GM19193 (cell line): Measurements from ENCODE around the gene ILF2.
A peak's percentile ranks its signal among the peaks of the same experiment; 100 is the strongest.

Experiments used
- POLR2A ChIP-seq: IDR thresholded peaks from 4 replicates; pipeline ENCODE4 v1.6.1; 2011; ENCODE audit not compliant: insufficient read depth, insufficient read length; ENCODE audit errors: extremely low read depth

ILF2 gene

GRCh38 chr1:153659175-153659534, 11.6 kb downstream of the ILF2 start:
- TF ChIP-seq POLR2A: no peak

DNA sequence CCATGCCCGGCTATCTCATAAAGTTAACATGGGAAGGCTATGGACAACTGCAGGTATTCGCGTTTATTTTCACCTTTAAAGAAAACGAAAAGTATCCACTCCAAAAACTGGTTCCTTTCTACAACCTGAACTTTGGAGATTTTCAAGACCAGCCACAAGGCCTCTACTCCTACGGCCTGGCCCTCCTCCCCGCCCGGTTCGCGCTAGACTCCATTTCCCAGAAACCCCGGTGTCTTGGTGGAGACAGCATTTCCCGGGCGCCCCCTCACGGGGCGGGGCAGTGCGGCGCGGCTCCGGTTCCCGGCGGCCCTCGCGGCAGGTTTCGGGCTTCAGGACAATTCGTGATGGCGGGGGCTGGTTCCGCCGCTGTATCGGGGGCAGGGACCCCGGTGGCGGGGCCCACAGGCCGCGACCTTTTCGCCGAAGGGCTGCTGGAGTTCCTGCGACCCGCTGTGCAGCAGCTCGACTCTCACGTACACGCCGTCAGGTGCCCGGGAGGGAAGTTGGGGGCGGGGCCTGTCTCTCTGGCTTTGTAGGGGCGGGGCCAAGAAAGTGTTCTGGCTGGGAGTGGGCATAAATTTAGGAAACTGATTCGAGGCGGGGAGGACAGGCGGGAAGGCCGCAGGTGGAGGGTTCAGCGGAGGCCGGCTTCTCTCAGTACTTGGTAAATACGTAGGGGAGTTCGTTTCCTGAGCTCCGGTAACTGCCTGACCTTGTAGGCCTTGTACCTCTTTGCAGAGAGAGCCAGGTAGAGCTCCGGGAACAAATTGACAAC, 12.2 kb downstream of the ILF2 start, which contains the start of gene SNAPIN:
TSS of gene SNAPIN (plus strand) at position 304 of the 775 bp plus-strand sequence. CDS start at position 345, 41 bp downstream.
- peak; percentile 90 for TF ChIP-seq POLR2A

DNA sequence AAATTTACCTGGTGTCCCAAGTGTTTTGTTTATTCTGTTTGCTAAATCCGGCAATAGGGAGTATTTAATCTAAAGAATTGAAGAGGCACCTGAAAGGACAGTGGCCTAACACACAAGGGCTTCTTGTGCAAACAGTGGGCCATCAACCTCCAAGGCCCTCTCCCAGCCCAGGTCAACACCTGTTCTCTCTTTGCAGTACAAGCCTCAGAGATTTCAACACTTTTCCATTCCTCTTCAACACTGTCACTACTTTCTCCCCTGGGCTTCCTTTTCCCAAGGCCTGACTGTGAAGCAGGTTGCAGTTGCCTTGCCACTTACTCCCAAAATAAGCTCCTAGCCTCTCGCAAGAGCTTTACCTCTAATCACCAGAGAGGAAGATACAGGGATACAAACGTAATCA, 15.5 kb downstream of the ILF2 start:
- no peak for TF ChIP-seq POLR2A

DNA sequence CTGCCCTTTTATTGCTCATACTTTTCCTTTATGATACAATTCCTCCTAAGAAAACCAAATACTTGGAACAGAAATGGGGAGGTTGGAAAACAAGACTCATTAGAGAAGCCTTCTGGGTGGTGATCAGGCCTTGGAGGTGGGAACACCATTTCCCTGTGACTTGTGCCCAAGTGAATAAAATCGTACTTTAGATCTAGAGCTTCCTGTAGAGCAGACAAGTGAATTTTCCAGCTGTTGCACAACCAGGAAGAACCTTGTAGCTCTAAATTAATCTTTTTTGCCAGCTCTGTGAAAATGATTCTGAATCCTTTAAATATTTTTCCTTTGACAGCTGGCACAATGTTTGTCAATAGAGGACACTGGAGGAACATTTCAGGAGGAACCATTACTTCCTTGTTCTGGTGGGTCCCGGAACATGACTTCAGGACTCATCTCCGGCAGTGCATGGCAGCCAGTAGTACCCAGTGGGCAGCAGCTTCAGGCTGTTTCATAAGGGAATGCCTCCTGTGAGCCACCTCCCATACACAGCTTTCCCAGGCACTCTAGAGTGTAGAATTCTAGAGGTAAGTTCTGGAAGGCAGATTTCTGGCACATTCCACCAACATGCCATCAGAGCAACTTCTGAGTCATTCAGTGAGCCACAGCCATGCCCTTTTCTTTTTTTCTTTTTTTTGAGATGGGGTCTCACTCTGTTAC, 17.8 kb downstream of the ILF2 start:
- no peak for TF ChIP-seq POLR2A

- TF ChIP-seq POLR2A: no peak
Measured at GRCh38 chr1:153651771-153652170, 19.0 kb downstream of the ILF2 start.

DNA sequence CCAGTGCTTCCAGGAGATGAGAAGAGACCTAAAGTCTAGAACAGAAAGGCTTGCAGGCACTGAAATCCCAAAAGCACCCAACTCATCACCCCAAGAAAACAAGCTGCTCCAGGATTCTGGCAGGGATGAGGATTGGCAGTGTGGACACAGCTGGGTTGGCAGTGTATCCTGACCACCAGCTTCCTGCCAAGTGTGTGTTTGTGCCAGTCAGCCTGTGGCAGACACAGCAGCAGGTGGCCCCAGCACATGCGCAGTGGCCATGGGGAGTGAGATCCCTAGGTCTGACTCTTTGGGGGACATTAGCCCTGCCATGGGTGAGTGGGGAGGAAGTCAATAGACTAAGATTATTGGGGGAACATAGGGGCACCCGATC, 20.9 kb downstream of the ILF2 start:
- TF ChIP-seq POLR2A: peak; percentile 20

GRCh38 chr1:153649137-153649862, 21.5 kb downstream of the ILF2 start:
- TF ChIP-seq POLR2A: no peak

DNA sequence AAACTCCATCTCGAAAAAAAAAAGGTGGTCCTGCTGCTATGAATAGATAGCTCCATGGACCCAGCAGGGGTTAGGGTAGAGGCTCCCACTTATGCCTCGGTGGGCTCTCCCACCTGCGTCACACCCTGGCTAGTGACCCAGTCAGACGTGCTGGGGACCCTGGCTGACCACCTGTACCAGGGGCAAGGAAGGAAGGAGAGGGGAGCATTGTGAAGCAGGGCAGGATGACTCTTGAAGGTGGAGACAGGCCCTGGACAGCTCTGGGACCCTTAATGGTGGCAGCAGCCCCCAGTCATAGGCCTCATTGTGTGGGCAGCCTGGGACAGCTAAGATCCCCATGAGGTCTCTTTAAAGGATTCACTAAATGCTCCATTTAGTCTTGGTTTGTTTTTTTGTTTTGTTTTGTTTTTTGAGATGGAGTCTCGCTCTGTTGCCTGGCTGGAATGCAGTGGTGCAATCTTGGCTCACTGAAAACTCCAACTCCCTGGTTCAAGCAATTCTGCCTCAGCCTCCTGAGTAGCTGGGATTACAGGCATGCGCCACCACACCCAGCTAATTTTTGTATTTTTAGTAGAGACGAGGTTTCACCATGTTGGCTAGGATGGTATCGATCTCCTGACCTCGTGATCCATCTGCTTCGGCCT, 22.7 kb downstream of the ILF2 start:
- no peak for TF ChIP-seq POLR2A

- TF ChIP-seq POLR2A: no peak
Measured at GRCh38 chr1:153647346-153647714, 23.5 kb downstream of the ILF2 start.

GRCh38 chr1:153646672-153647345, 24.0 kb downstream of the ILF2 start:
- no peak for TF ChIP-seq POLR2A

DNA sequence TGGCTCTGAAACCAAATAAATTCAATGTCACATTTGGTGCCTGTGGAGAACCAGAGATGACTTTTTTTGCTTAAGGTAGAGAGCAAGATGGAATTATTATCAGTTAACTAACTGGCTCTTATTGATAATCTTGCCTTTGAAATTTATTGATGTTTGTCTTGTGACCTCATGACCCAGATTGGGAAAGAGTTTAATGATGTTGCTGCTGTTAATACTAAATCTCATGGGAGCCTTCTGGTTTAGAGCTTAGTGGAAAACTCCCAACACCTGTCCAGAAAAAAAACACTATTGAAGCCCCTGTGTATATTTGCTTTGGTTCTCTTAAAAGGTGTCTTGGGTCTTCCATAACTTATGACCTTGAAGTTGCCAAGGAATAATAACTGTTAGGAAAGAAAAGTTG, 27.0 kb downstream of the ILF2 start:
- TF ChIP-seq POLR2A: no peak

- no peak for TF ChIP-seq POLR2A
Measured at GRCh38 chr1:153643100-153643499, 27.7 kb downstream of the ILF2 start.

DNA sequence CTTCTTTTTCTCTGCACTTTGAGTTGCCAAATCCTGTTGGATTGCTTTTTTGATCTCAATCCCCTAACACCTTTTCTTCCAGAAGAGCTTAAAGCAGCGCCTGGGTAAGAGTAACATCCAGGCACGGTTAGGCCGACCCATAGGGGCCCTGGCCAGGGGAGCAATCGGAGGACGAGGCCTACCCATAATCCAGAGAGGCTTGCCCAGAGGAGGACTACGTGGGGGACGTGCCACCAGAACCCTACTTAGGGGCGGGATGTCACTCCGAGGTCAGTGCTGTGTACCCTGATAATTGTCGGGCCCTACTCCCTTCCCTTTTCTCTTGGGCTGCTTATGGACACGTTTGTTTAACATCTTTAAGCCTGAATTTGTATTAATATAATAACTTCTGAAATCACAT, 28.6 kb downstream of the ILF2 start:
- no peak for TF ChIP-seq POLR2A

DNA sequence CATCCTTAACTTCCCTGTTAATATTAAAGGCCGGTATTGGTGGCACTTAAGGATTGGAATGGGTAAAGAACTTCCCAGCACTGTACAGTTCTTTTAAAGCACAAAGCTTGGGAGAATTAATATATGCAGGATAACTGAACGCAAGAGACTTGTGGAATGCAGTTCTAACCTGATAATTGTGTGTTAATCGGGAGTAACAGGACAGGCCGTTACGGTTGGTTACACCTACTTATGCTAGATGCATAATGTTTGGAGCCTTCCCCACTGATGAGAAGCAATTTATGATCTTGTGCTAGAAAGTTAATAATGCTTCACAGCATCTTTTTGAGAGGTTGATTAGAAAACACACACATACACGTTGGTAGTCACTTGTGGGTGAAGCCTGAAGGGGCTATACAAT, 29.9 kb downstream of the ILF2 start:
- TF ChIP-seq POLR2A: no peak

GRCh38 chr1:153639280-153639679, 31.5 kb downstream of the ILF2 start:
- no peak for TF ChIP-seq POLR2A

- TF ChIP-seq POLR2A: no peak
Measured at GRCh38 chr1:153638261-153638660, 32.5 kb downstream of the ILF2 start.

GRCh38 chr1:153636312-153636711, 34.5 kb downstream of the ILF2 start:
- TF ChIP-seq POLR2A: no peak
